ENCODE results near the gene SRBD1.

GRCh38 chr2:45468279-45468678, 142.8 kb downstream of the SRBD1 start:
- TF ChIP-seq, protein P1, sequence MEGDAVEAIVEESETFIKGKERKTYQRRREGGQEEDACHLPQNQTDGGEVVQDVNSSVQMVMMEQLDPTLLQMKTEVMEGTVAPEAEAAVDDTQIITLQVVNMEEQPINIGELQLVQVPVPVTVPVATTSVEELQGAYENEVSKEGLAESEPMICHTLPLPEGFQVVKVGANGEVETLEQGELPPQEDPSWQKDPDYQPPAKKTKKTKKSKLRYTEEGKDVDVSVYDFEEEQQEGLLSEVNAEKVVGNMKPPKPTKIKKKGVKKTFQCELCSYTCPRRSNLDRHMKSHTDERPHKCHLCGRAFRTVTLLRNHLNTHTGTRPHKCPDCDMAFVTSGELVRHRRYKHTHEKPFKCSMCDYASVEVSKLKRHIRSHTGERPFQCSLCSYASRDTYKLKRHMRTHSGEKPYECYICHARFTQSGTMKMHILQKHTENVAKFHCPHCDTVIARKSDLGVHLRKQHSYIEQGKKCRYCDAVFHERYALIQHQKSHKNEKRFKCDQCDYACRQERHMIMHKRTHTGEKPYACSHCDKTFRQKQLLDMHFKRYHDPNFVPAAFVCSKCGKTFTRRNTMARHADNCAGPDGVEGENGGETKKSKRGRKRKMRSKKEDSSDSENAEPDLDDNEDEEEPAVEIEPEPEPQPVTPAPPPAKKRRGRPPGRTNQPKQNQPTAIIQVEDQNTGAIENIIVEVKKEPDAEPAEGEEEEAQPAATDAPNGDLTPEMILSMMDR (IDR thresholded peaks at IDR 0.05; ENCODE audit: low read depth, low read length), result no peak
- TF ChIP-seq EZH2phosphoT487 (IDR thresholded peaks at IDR 0.05; ENCODE audit: low read depth), result no peak

All from OCI-LY3 (cell line).